Fibroblast of gingiva (primary cell): ENCODE data around the gene TUBA3E.
"Not testable (repeated sequence)": the region's sequence is repeated elsewhere in the genome, so short reads cannot be mapped to it uniquely, and the experiment has no call there.

ENCODE experiments used
- DNase-seq: peaks from one replicate; pipeline ENCODE4 v3.0.0-alpha.2; 2011; ENCODE audit warnings: low read depth

Gene TUBA3E

DNA sequence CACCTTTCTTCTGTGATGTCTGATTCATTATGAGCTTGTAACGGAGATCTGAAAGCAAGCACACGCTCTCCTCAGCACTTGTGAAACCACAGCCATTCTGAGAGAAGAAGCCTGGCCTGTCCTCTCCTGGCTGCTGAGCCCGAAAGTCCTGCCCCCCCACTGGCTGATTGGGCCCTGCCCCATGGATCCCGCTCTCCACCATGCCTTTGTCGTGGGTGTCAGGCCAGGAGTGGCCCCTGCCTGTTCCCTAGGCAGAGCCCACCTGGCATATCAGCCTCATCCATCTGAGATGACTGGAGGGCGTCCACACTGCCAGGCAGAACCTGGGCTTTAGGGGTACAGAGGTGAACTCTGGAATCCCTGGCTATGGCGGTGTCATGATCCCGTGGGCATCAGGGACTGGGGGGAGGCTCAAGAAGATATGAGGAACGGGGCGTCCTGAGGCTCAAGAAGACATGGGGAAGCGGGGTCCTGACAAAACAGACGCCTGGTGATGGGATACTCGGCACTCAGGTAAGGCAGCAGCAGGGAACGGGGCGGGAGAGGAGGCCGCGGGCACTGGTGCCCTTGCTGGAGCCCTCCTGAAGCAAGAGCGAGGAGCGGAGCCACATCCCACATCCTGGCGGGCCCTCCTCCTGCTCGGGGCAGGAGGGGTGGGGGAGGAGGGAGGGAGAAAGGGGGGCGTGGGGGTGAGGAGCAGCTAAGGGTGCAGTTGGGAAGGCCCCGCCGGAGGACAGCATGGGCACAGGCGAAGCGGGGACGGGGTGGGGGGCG is 54.8 kb downstream of the TUBA3E start:
- DNase-seq: not testable (repeated sequence)

DNA sequence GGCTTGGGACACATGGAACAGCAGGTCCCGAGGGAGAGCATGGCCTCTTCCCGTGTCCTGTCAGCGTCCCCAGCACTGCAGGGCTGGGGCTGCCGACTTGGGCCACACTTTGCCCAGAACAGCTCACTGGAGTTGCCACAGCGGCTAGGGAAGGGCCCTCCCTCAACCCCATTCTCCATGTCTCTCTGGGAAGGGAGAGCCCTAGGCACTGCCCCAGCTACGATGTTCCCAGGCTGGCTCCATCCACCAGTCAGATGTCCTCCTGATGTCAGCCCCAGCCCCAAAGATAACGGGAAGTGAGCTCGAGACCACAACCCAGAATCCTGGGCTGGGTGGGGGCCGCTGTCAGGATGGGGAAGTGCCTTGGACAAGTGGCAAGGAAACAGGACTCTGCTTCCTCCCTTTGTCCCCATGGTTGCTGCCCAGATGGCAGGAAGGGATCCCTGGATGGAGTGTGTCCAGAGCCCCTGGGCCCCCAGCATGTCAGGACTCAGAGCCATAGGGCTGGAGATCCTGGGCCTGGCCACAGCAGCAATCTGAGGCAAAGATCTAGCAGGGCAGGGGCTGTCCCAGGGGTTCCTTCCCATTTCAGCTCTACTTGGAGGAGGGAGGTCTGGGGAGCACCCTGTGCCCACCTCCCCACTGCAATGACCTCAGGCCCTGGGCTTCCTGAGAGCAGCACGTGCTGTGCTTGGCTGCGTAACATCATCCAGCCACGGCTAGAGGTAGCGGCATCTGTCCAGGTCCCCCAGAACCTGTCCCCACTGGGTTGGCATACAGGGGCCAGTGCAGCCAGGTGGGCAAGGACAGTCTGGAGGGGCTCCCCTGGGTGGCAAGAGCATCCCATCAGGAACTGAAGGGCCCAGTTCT is 55.6 kb downstream of the TUBA3E start:
- not testable (repeated sequence) for DNase-seq
